ENCODE measurements around the gene DNAAF5. TPM values are rescaled to one million over a fixed set of nuclear protein-coding genes. Genes with fewer than 3 reads are reported as not detected.

DNAAF5 gene
- polyA plus RNA-seq, 1 of the 3 experiments (the other 2 are of a cell fraction): 58.5 TPM

GRCh38 chr7:781186-781849 lies 54.8 kb downstream of the DNAAF5 start:
- H3K36me3 ChIP-seq (replicated peaks in 1 of 2; ENCODE audit: control insufficient read depth in 1 of 2, insufficient read depth in 2 of 2, low read length in 1 of 2): peaks cover 43 to 68% of the 10 kb centered on the region in 2 experiments
- no peak overlapping the region for H2AFZ ChIP-seq (ENCODE audit: low read depth)
- H3K9ac ChIP-seq: no peak overlapping the region
- H3K9me2 ChIP-seq: no peaks in the 10 kb centered on the region
- no peak overlapping the region for H3K4me2 ChIP-seq
- CTCF ChIA-PET: interaction anchor here (0.6 to 4.8 kb wide), 4 partner anchors 10 to 463 kb away, joined by 3 to 28 read pairs (median 4); no protein-coding TSS in a partner anchor
- no peak overlapping the region for H3K4me3 ChIP-seq (ENCODE audit: low read depth in 2 of 2, low read length in 1 of 2)
- no peaks in the 10 kb centered on the region for H3K9me3 ChIP-seq
- H3F3A ChIP-seq (replicated peaks; ENCODE audit: insufficient read depth): peaks cover 29% of the 10 kb centered on the region
- no peaks in the 10 kb centered on the region for H3K27me3 ChIP-seq (ENCODE audit: insufficient read depth)
- H3K27ac ChIP-seq (ENCODE audit: low read depth in 2 of 2, low read length in 1 of 2): no peak overlapping the region
- no peaks in the 10 kb centered on the region for H4K20me1 ChIP-seq (ENCODE audit: insufficient read depth)
- no peaks in the 10 kb centered on the region; the same call in 1 of the 2 replicates for H3K79me2 ChIP-seq (ENCODE audit: insufficient read depth)
- POLR2A ChIA-PET: no interaction called here
- 96% methylated on average over 23 of the region's 23 CpGs for WGBS (ENCODE audit: low lambda C conversion rate)
- DNase-seq: no peak
- TF ChIP-seq MEF2A (IDR thresholded peaks at IDR 0.05; ENCODE audit: borderline replicate concordance, low read depth) (no peak), RXRA (IDR thresholded peaks at IDR 0.05; ENCODE audit: borderline replicate concordance, low read depth) (no peak), NFIC (IDR thresholded peaks at IDR 0.05; ENCODE audit: borderline replicate concordance) (no peak), EP300 (IDR thresholded peaks at IDR 0.05; ENCODE audit: borderline replicate concordance in 1 of 2, low read depth in 1 of 2, low read length in 1 of 2) (no peak), REST (IDR thresholded peaks at IDR 0.05; ENCODE audit: low read depth, low read length) (no peak), MAX (IDR thresholded peaks at IDR 0.05; ENCODE audit: low read depth) (no peak), FOXJ3 (CRISPR knock-in tag; IDR thresholded peaks at IDR 0.05) (no peak), RAD21 (IDR thresholded peaks at IDR 0.05; ENCODE audit: low read length) (no peak)
- H3K4me1 ChIP-seq (ENCODE audit: control insufficient read depth in 1 of 2, insufficient read depth in 2 of 2, low read depth in 1 of 2, low read length in 1 of 2): peaks cover 31 to 38% of the 10 kb centered on the region in 2 experiments

- Histone ChIP-seq H3K9me2 (no peaks in the 10 kb centered on the region), H3F3A (replicated peaks; ENCODE audit: insufficient read depth) (peaks cover 25% of the 10 kb centered on the region), H3K4me3 (ENCODE audit: low read depth in 2 of 2, low read length in 1 of 2) (no peak overlapping the region), H3K27me3 (ENCODE audit: insufficient read depth) (no peaks in the 10 kb centered on the region), H4K20me1 (ENCODE audit: insufficient read depth) (no peaks in the 10 kb centered on the region), H3K36me3 (replicated peaks in 1 of 2; ENCODE audit: control insufficient read depth in 1 of 2, insufficient read depth in 2 of 2, low read length in 1 of 2) (peaks cover 43 to 65% of the 10 kb centered on the region in 2 experiments), H3K9ac (no peak overlapping the region), H3K4me2 (no peak overlapping the region), H2AFZ (ENCODE audit: low read depth) (no peak overlapping the region), H3K79me2 (ENCODE audit: insufficient read depth) (no peaks in the 10 kb centered on the region; the same call in 1 of the 2 replicates), H3K27ac (ENCODE audit: low read depth in 2 of 2, low read length in 1 of 2) (no peak overlapping the region), H3K4me1 (ENCODE audit: control insufficient read depth in 1 of 2, insufficient read depth in 2 of 2, low read depth in 1 of 2, low read length in 1 of 2) (peaks cover 30 to 32% of the 10 kb centered on the region in 2 experiments), H3K9me3 (no peaks in the 10 kb centered on the region)
- WGBS (ENCODE audit: low lambda C conversion rate): 96% methylated on average over 80 of the region's 80 CpGs
- no peak for TF ChIP-seq MEF2A (IDR thresholded peaks at IDR 0.05; ENCODE audit: borderline replicate concordance, low read depth)
- TF ChIP-seq IRF3 (IDR thresholded peaks at IDR 0.05; ENCODE audit: low read depth, low read length): no peak
- no peak for TF ChIP-seq EZH2phosphoT487 (IDR thresholded peaks at IDR 0.05; ENCODE audit: borderline replicate concordance, low read depth)
- no peak for TF ChIP-seq NFIC (IDR thresholded peaks at IDR 0.05; ENCODE audit: borderline replicate concordance)
- TF ChIP-seq RXRA (IDR thresholded peaks at IDR 0.05; ENCODE audit: borderline replicate concordance, low read depth): no peak
- TF ChIP-seq GATA2 (CRISPR knock-in tag; IDR thresholded peaks at IDR 0.05): no peak
- TF ChIP-seq SMC3 (IDR thresholded peaks at IDR 0.05; ENCODE audit: low read depth, low read length): no peak
- no peak for TF ChIP-seq FOSL2 (IDR thresholded peaks at IDR 0.05; ENCODE audit: borderline replicate concordance, low read depth)
- DNase-seq: no peak
- ChIA-PET POLR2A (no interaction called here), CTCF (interaction anchor here (0.6 to 4.8 kb wide), 2 partner anchors 91 to 463 kb away, joined by 3 to 28 read pairs; no protein-coding TSS in a partner anchor)
Measured at GRCh38 chr7:781936-782529, 55.5 kb downstream of the DNAAF5 start.
